ENCODE measurements around the gene PRKCE. TPM values are rescaled to one million over a fixed set of nuclear protein-coding genes. Genes with fewer than 3 reads are reported as not detected.

PRKCE gene
- total RNA-seq, 1 donor from 2014 or later, result 21.0 TPM

- Histone ChIP-seq H3K27me3 (ENCODE audit: control insufficient read depth, insufficient read depth, low read length) (no peaks in the 10 kb centered on the region), H3K4me3 (ENCODE audit: low read depth, low read length) (no peak overlapping the region), H3K36me3 (ENCODE audit: control insufficient read depth, insufficient read depth, low read length) (no peaks in the 10 kb centered on the region)
- TF ChIP-seq CTCF (IDR thresholded peaks at IDR 0.05; ENCODE audit: insufficient read depth, low read length, poor library complexity, severe bottlenecking), result no peak
- DNase-seq (ENCODE audit: low read depth), result no peak
Measured at GRCh38 chr2:45864121-45864520, 212.6 kb downstream of the PRKCE start.

DNA sequence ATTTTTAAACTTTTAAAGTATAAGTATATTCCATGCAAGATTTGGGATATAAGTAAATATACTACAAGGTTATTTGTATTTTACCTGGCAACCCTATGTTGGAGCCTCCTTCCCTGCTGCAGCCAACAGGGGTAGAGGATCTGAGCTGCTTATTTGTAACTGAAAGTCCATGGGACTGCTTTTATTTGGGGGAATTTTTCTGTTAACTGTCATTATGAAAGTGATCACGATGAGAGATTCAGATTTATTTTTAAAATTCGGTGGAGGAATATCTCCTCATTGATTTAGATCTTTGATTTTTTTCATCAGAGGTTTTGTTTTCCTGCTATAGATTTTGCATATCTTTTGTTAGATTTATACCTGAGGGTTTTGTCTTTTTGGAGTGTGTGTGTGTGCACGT is 215.9 kb downstream of the PRKCE start:
- Histone ChIP-seq H3K36me3 (ENCODE audit: control insufficient read depth, insufficient read depth, low read length) (no peaks in the 10 kb centered on the region), H3K27me3 (ENCODE audit: control insufficient read depth, insufficient read depth, low read length) (no peaks in the 10 kb centered on the region), H3K4me3 (ENCODE audit: low read depth, low read length) (no peak overlapping the region)
- no peak for DNase-seq (ENCODE audit: low read depth)
- no peak for TF ChIP-seq CTCF (IDR thresholded peaks at IDR 0.05; ENCODE audit: insufficient read depth, low read length, poor library complexity, severe bottlenecking)

GRCh38 chr2:45867800-45868199 is 216.3 kb downstream of the PRKCE start:
- no peak for TF ChIP-seq CTCF (IDR thresholded peaks at IDR 0.05; ENCODE audit: insufficient read depth, low read length, poor library complexity, severe bottlenecking)
- DNase-seq (ENCODE audit: low read depth), result no peak
- no peaks in the 10 kb centered on the region for H3K27me3 ChIP-seq (ENCODE audit: control insufficient read depth, insufficient read depth, low read length)
- no peaks in the 10 kb centered on the region for H3K36me3 ChIP-seq (ENCODE audit: control insufficient read depth, insufficient read depth, low read length)
- H3K4me3 ChIP-seq (ENCODE audit: low read depth, low read length), result no peak overlapping the region

DNA sequence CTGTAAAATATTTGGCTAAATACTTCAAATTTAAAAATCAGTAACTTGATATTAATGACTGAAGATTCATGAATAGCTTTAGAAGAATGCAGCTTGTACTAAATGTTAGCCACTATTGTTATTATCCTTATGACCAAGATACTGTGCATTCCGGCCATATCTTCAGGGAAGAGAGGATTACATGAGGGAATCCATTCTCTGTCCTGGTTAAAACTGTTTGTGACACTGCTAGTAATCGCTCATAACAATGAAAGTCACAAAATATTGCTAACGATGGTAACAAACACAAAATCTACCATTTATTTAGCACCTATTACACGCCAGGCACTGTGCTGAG is 217.7 kb downstream of the PRKCE start:
- Histone ChIP-seq H3K4me3 (ENCODE audit: low read depth, low read length) (no peak overlapping the region), H3K27me3 (ENCODE audit: control insufficient read depth, insufficient read depth, low read length) (no peaks in the 10 kb centered on the region), H3K36me3 (ENCODE audit: control insufficient read depth, insufficient read depth, low read length) (no peaks in the 10 kb centered on the region)
- TF ChIP-seq CTCF (IDR thresholded peaks at IDR 0.05; ENCODE audit: insufficient read depth, low read length, poor library complexity, severe bottlenecking), result no peak
- DNase-seq (ENCODE audit: low read depth), result no peak

- Histone ChIP-seq H3K27me3 (ENCODE audit: control insufficient read depth, insufficient read depth, low read length) (no peaks in the 10 kb centered on the region), H3K4me3 (ENCODE audit: low read depth, low read length) (no peak overlapping the region), H3K36me3 (ENCODE audit: control insufficient read depth, insufficient read depth, low read length) (no peaks in the 10 kb centered on the region)
- TF ChIP-seq CTCF (IDR thresholded peaks at IDR 0.05; ENCODE audit: insufficient read depth, low read length, poor library complexity, severe bottlenecking), result no peak
- DNase-seq (ENCODE audit: low read depth), result no peak
Measured at GRCh38 chr2:45871025-45871424, 219.6 kb downstream of the PRKCE start.

- Histone ChIP-seq H3K4me3 (ENCODE audit: low read depth, low read length) (no peak overlapping the region), H3K36me3 (ENCODE audit: control insufficient read depth, insufficient read depth, low read length) (no peaks in the 10 kb centered on the region), H3K27me3 (ENCODE audit: control insufficient read depth, insufficient read depth, low read length) (no peaks in the 10 kb centered on the region)
- no peak for DNase-seq (ENCODE audit: low read depth)
- TF ChIP-seq CTCF (IDR thresholded peaks at IDR 0.05; ENCODE audit: insufficient read depth, low read length, poor library complexity, severe bottlenecking), result no peak
Measured at GRCh38 chr2:45871541-45871940, 220.1 kb downstream of the PRKCE start.
